Gastrocnemius medialis (tissue), 4 donors: Measurements from ENCODE around the gene MAPK8.

Experiments used
- CTCF ChIP-seq, 5 experiments: fragments of 450-650 bp in 3 of 5; fragments of 200-600 bp in 2 of 5; sonication (generic) in 2 of 5; IDR thresholded peaks in 4 of 5; conservative IDR thresholded peaks in 1 of 5; 1 replicate in 4 of 5; 2 replicates in 1 of 5; pipeline ENCODE4 v1.5.1; 2016 to 2019; ENCODE audit warnings: antibody characterized with exemption in 5 of 5, mild to moderate bottlenecking in 3 of 5, moderate library complexity in 3 of 5
- POLR2A ChIP-seq, 2 donors: fragments of 450-650 bp; IDR thresholded peaks; one replicate each; pipeline ENCODE4 v1.6.1; 2017; ENCODE audit warnings: antibody characterized with exemption in 2 of 2, mild to moderate bottlenecking in 2 of 2, moderate library complexity in 2 of 2

DNA sequence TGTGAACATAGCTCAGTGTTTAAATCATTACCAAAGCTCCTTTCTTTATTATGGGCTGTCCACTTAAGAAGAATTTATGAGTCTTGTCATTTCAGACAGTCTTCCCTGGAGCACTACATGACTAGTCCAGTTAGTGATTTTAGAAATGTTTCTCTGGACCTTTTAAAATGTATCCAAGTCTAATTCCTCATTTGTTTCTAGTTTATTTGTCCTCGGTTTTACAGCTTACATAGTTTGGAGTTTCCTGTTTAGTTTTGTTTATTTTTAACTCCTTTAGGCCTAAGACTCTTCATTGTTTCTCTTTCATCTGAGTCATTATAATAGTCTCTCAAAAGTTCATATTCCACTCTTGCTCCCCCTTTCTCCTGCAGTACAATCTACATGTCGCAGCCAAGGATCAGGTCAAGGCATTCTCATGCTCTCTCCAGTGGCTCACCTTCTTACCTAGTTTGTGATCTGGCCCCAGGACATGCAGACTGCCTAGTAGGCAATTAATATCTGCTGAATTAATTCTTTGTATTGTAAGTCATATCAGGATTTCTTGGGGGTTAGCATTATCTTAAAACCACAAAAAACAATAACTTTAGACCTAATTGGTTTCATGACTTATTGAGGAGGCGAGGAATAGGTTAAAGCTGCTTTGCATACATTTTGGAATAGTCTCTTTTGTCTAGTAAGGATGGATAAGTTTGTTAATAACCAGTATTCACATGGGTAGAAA is 93.8 kb downstream of the MAPK8 start:
- TF ChIP-seq CTCF (IDR thresholded peaks at IDR 0.05 in 4 of 5, conservative IDR thresholded peaks at IDR 0.05 in 1 of 5) (no peak), POLR2A (IDR thresholded peaks at IDR 0.05) (no peak)
